Gastrocnemius medialis (tissue), 4 donors: ENCODE data around the gene RHOT1.

Source experiments
- CTCF ChIP-seq, 5 experiments: fragments of 450-650 bp in 3 of 5; fragments of 200-600 bp in 2 of 5; sonication (generic) in 2 of 5; IDR thresholded peaks in 4 of 5; conservative IDR thresholded peaks in 1 of 5; 1 replicate in 4 of 5; 2 replicates in 1 of 5; pipeline ENCODE4 v1.5.1; 2016 to 2019; ENCODE audit warnings: antibody characterized with exemption in 5 of 5, mild to moderate bottlenecking in 3 of 5, moderate library complexity in 3 of 5
- POLR2A ChIP-seq, 2 donors: fragments of 450-650 bp; IDR thresholded peaks; one replicate each; pipeline ENCODE4 v1.6.1; 2017; ENCODE audit warnings: antibody characterized with exemption in 2 of 2, mild to moderate bottlenecking in 2 of 2, moderate library complexity in 2 of 2

GRCh38 chr17:32143527-32143870 lies 1.2 kb downstream of the RHOT1 start:
- TF ChIP-seq CTCF (IDR thresholded peaks at IDR 0.05 in 4 of 5, conservative IDR thresholded peaks at IDR 0.05 in 1 of 5) (no peak), POLR2A (IDR thresholded peaks at IDR 0.05) (no peak)
